Spinal cord (tissue), 10 donors: ENCODE results near the gene COL9A3. TPM values are rescaled to one million over a fixed set of nuclear protein-coding genes. Genes with fewer than 3 reads are reported as not detected.
A peak's percentile ranks its signal among the peaks of the same experiment; 100 is the strongest.
"Not testable (repeated sequence)": the region's sequence is repeated elsewhere in the genome, so short reads cannot be mapped to it uniquely, and the experiment has no call there.

Experiments
- DNase-seq, 6 donors: peaks; one replicate each; pipeline versions ENCODE4 v3.0.0 to v3.0.0-alpha.2; 2013 to 2015; ENCODE audit warnings: low spot score in 6 of 6, low read depth in 4 of 6
- H3K27ac ChIP-seq: one replicate; pipeline ENCODE4 v1.5.1; 2013; ENCODE audit warnings: low read depth, low read length, control low read depth
- H3K27me3 ChIP-seq: one replicate; pipeline ENCODE4 v1.6.1; 2013; ENCODE audit warnings: low read length; ENCODE audit not compliant: control insufficient read depth, insufficient read depth
- H3K36me3 ChIP-seq: one replicate; pipeline ENCODE4 v1.6.1; 2013; ENCODE audit warnings: low read length; ENCODE audit not compliant: control insufficient read depth, insufficient read depth
- H3K4me1 ChIP-seq: one replicate; pipeline ENCODE4 v1.6.1; 2013; ENCODE audit warnings: low read length; ENCODE audit not compliant: control insufficient read depth, insufficient read depth
- H3K4me3 ChIP-seq: one replicate; pipeline ENCODE4 v1.5.1; 2013; ENCODE audit warnings: low read depth, low read length, control low read depth
- H3K9me3 ChIP-seq: one replicate; pipeline ENCODE4 v1.6.1; 2013; ENCODE audit warnings: low read length; ENCODE audit not compliant: control insufficient read depth, insufficient read depth
- WGBS: methylation state at CpG from one replicate; pipeline ENCODE4 v1.1.5; 2013; ENCODE audit warnings: missing lambda C conversion rate; ENCODE audit not compliant: insufficient coverage; 5-methylcytosine and 5-hydroxymethylcytosine counted together
- polyA plus RNA-seq, 2 donors: library from polyadenylated mRNA; unstranded; fragments of 120-200 nt; gene quantifications; one replicate each; pipeline ENCODE4 v1.2.1, GENCODE V29; 2013; ENCODE audit not compliant: insufficient read length in 2 of 2
- total RNA-seq, 2 donors: library from RNA; depleted of rRNA in 1 of 2; stranded (reverse); fragments of 120-200 nt in 1 of 2; fragments of >200 nt in 1 of 2; gene quantifications; one replicate each; pipeline versions ENCODE4 v1.2.3 to v1.2.4, GENCODE V29; 2013 to 2014
- donor health status: healthy.

COL9A3 gene
- total and polyA plus RNA-seq, 4 donors: 33.5 to 151 (median 57.4) TPM

DNA sequence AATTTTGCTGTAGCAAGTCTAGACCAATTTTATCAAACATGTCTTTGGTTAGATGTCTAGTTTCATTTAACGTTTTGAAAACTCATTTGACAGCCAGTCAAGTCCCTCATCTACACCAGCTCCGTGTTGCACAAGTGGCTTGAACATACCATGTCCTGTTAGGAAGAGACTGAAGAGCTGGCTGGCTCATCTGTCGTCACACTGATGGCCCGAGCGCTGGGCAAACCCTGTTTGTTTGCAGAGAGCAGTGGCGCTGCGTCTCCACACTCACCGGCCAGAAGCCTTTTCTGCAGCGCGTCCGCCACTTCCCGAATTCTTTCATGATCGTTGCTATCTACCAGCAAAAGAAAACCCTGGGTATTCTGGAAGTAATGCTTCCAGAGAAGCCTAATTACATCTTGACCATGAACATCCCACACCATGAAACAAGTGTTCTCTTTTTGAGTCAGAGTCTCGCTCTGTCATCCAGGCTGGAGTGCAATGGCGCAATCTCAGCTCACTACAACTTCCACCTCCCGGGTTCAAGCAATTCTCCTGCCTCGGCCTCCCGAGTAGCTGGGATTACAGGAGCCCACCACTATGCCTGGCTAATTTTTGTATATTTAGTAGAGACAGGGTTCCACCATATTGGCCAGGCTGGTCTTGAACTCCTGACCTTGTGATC is 55.5 kb downstream of the COL9A3 start:
- no peak for DNase-seq
- Histone ChIP-seq H3K4me1 (peaks cover 16% of the 10 kb centered on the region), H3K36me3 (peaks cover 9% of the 10 kb centered on the region), H3K27ac (no peak overlapping the region), H3K4me3 (no peak overlapping the region), H3K9me3 (no peaks in the 10 kb centered on the region), H3K27me3 (no peaks in the 10 kb centered on the region)
- 77% methylated on average over 14 of the region's 18 CpGs for WGBS

DNA sequence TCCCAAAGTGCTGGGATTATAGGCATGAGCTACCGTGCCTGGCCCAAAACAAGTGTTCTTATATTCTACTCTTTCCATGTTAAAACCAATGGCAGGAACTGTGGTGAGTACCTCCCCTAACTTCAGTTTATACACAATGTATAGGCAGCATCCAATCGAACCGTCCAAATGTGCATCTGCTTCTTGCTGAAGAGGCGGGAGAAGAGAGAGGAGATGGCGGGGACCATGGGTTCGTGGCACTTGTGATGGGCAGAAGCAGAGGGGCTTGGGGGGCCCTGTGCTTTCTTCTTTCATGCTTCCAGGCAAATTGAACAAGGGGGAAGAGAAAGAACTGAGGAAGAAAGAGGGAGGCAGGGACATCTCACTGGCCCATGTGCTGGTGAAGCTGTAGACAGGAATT is 56.0 kb downstream of the COL9A3 start:
- H3K27me3 ChIP-seq: no peaks in the 10 kb centered on the region
- peaks cover 16% of the 10 kb centered on the region for H3K4me1 ChIP-seq
- no peak overlapping the region for H3K27ac ChIP-seq
- H3K9me3 ChIP-seq: no peaks in the 10 kb centered on the region
- 89% methylated on average over 4 of the region's 6 CpGs for WGBS
- DNase-seq: no peak
- no peak overlapping the region for H3K4me3 ChIP-seq
- H3K36me3 ChIP-seq: peaks cover 11% of the 10 kb centered on the region

DNA sequence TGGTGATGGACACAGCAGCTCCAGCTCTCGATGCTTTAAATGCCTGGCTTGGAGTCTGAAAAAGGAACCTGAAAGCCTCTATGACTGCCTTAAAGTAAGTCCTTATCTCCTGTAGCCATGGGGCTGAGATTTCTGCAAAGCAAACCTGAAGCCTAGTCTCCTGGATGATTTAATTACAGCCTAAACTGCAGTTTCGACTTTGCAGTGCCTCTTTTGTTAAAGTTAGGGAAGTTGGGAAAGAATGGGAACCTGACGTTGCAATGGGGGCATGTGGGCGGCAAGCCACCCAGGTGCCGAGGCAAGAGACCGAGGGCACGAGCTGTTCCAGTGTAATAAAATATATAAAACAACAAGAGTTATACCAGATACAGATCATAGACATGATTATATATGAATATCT is 56.4 kb downstream of the COL9A3 start:
- no peaks in the 10 kb centered on the region for H3K27me3 ChIP-seq
- H3K9me3 ChIP-seq: no peaks in the 10 kb centered on the region
- peaks cover 16% of the 10 kb centered on the region for H3K4me1 ChIP-seq
- WGBS: 78% methylated on average over 2 of the region's 7 CpGs
- peaks cover 11% of the 10 kb centered on the region for H3K36me3 ChIP-seq
- H3K27ac ChIP-seq: no peak overlapping the region
- no peak overlapping the region for H3K4me3 ChIP-seq
- no peak for DNase-seq

DNA sequence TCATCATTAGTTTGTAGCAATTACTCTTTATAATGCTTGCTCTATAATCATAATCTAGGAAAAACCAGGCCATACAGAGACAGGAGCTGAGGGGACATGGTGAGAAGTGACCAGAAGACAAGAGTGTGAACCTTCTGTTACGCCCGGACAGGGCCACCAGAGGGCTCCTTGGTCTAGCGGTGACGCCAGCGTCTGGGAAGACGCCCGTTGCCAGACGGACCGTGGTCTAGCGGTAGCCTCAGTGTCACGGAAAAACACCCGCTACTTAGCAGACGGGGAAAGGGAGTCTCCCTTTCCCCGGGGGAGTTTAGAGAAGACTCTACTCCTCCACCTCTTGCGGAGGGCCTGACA is 56.8 kb downstream of the COL9A3 start:
- H3K9me3 ChIP-seq, H3K27ac ChIP-seq, H3K27me3 ChIP-seq, H3K4me3 ChIP-seq: not testable (repeated sequence)
- H3K4me1 ChIP-seq: peaks cover 16% of the 10 kb centered on the region
- peaks cover 12% of the 10 kb centered on the region for H3K36me3 ChIP-seq
- DNase-seq: peak in 1 of 6 donors; percentile 65
- 4% methylated on average over 10 of the region's 15 CpGs for WGBS

DNA sequence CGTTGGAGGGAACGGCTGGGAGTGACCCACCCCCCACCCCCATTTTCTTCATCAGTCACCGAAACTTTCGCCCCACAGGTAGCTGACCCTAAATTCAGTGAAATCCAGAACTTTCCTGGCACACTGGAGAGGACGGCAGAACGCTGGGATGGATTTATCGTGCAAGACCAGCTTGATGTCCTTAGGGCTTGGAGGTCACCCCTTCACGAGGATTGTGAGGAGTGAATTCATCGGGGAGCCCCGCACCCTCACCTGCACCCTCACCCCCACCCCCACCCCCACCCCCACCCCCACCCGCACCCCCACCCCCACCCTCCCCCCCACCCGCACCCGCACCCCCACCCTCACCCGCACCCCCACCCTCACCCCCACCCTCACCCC is 58.1 kb downstream of the COL9A3 start:
- H3K36me3 ChIP-seq: peaks cover 24% of the 10 kb centered on the region
- DNase-seq: no peak
- no peaks in the 10 kb centered on the region for H3K9me3 ChIP-seq
- H3K4me1 ChIP-seq: peaks cover 16% of the 10 kb centered on the region
- H3K27me3 ChIP-seq: peaks cover 13% of the 10 kb centered on the region
- H3K4me3 ChIP-seq: no peak overlapping the region
- 90% methylated on average over 4 of the region's 14 CpGs for WGBS
- H3K27ac ChIP-seq: no peak overlapping the region

DNA sequence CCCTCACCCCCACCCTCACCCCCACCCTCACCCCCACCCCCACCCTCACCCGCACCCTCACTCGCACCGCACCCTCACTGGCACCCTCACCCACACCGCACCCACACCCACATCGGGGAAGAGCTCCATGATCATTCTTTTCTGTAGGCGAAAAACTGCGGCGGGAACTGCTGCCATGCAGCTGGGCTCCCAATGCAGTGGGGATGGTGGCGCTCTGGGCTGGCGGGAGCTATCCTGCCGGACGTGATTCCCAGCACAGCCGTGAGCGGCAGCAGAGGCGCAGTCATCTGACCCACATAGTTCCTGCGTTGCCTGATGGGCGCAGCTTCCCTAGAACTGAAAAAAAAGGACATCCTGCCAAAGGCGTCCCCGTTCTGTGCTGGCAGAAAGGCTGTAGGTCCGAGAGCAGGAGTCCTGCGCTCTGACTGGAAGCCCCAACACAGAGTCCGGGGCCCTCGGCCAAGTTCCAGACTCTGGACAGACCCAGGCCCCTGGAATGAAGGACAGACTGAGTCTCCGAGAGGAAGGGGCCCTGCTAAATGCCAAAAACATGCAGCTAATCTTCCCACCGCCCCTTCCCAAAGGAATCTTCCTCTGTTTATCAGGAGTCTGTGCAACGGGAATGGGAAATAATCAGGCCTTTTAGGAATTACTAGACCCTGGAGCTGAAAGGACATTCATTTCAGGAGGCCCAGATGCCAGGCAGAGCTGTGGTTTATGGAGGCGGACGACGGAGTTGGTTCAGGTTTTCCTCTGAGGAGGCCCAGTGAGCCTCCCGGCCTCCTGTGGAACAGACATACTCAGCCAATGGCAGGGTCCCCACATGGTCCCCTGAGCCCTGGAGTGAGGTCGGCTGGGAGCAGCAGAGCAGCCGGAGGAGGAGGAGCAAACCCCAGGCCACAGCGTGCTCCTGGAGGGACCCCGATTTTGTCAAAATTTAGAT is 58.8 kb downstream of the COL9A3 start:
- Histone ChIP-seq H3K36me3 (peaks cover 31% of the 10 kb centered on the region), H3K9me3 (no peaks in the 10 kb centered on the region), H3K4me1 (peaks cover 16% of the 10 kb centered on the region), H3K4me3 (no peak overlapping the region), H3K27ac (no peak overlapping the region), H3K27me3 (peaks cover 15% of the 10 kb centered on the region)
- 43% methylated on average over 32 of the region's 34 CpGs for WGBS
- DNase-seq: peak in 2 of 6 donors; percentile 72 to 74

DNA sequence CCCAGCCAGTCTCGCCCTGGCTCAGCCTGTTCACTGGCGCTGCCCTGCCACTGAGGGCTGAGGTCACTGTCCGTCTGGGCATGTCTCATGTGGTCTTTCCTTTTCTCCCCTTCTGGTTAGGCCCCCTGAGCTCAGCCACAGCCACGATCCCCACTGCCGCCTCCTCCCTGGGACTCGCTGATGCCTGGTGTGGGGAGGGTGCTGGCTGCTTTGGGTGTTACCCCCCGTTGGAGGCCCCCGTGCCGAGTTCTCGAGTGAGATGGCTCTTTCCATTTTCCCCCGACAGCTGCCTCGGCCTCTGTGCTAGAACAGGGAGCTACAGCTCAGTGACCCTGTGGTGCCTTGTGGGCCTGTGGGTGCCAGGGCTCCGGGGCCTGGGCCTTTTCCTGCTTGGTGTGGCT is 59.7 kb downstream of the COL9A3 start:
- Histone ChIP-seq H3K36me3 (peaks cover 39% of the 10 kb centered on the region), H3K4me3 (no peak overlapping the region), H3K4me1 (peaks cover 16% of the 10 kb centered on the region), H3K27me3 (peaks cover 15% of the 10 kb centered on the region), H3K27ac (no peak overlapping the region), H3K9me3 (no peaks in the 10 kb centered on the region)
- DNase-seq: no peak
- 79% methylated on average over 10 of the region's 13 CpGs for WGBS

DNA sequence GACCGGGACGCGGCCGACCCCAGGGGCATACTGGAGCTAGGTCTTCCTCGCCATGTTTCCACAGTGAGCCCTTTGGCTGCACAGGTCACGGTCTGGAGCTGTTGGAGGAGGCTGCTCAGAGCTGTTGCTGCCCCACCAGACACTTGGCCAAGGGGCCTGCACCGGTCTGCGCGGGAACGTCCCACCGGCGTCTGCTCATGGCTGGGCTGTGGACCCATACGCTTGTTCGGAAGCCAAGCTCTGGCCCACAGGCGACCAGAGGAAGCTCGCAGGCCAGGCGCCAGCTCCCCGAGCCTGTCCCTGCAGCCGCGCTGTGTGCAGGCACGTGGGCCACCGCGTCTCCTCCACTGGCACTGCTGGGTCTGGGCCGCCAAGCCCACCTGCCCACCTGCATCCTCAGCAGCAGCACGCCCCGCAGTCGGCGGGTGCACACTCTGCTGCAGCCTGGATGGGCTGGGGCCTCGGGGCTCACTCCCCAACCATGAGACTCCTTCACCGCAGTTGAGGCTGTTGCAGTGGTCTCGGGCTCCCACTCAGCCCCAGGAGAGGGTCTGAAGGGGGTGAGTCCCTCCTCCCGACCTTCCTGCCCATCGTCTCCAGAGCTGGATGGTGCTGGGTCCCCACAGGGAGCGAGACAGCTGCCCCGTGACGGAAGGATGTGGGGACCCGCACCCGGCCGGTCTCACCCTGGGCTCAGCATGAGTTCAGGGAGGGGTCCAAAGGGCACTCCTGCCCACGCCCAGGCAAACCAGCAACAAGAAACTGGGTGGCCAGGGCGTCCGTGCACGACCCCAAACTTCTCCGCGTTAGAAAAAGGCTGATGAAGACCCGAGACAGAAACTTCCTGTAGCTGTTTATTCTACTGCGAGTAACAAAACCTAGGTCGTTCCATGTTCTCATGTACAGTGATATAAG is 60.3 kb downstream of the COL9A3 start:
- Histone ChIP-seq H3K9me3 (no peaks in the 10 kb centered on the region), H3K27me3 (peaks cover 15% of the 10 kb centered on the region), H3K4me1 (peaks cover 16% of the 10 kb centered on the region), H3K27ac (no peak overlapping the region), H3K36me3 (peaks cover 46% of the 10 kb centered on the region), H3K4me3 (no peak overlapping the region)
- WGBS: 83% methylated on average over 44 of the region's 48 CpGs
- no peak for DNase-seq

DNA sequence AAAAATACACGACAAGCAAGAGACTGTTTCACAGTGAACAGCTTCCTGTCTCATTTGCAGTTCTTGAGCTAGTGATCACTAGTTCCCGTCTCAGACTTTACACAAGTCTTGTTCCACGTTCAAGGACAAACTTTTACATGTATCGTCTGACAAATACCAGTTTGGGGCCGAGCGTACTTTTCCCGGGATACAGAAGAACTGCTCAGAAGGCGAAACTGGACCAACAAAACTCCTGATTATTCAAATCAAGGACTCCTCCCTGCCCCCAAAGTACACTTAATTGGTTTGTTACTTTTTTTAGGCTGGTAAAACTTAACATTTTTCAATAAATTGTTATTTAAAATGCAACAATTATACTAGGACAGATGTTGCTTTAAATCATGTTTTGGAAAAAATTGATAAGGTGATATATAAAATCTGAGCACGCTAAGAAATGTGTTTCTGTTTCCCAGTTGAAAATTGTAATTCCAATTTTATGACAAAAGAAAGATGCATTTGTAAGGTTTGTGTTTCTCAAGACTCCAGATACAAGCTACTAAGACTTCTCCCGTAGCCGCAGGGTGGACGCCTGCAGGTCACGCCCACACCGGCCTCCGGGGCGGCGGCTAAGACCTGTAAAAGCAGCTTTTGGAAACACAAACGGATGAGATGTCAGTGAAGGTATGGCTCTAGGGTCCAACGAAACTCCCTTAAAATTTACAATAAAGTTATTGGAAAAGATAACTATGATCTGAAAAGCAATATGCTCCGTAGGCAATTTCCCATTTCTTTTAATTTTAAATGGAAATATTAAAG is 61.6 kb downstream of the COL9A3 start:
- 79% methylated on average over 6 of the region's 20 CpGs for WGBS
- H3K27ac ChIP-seq: no peak overlapping the region
- DNase-seq: no peak
- H3K27me3 ChIP-seq: peaks cover 15% of the 10 kb centered on the region
- H3K9me3 ChIP-seq: no peaks in the 10 kb centered on the region
- peaks cover 46% of the 10 kb centered on the region for H3K36me3 ChIP-seq
- peaks cover 16% of the 10 kb centered on the region for H3K4me1 ChIP-seq
- no peak overlapping the region for H3K4me3 ChIP-seq
